Neural cell (in vitro differentiated cells): ENCODE measurements around the gene CRIM1. TPM values are rescaled to one million over a fixed set of nuclear protein-coding genes. Genes with fewer than 3 reads are reported as not detected.

Source experiments
- H2AFZ ChIP-seq: fragments of 200-600, 300-800 bp; sonication (generic), shearing (Covaris generic); 2 replicates; pipeline ENCODE4 v1.6.0; 2014; ENCODE audit warnings: low read depth, mild to moderate bottlenecking, antibody characterized with exemption, low read length, moderate library complexity
- H3F3A ChIP-seq: fragments of 200-600 bp; shearing (Covaris generic); 2 replicates; pipeline ENCODE4 v1.6.1; 2016; ENCODE audit warnings: mild to moderate bottlenecking, moderate library complexity, mixed read lengths, antibody characterized with exemption, low read length; ENCODE audit not compliant: insufficient read depth, poor library complexity, severe bottlenecking
- H3K27ac ChIP-seq: fragments of 200-600, 300-800 bp; sonication (generic), shearing (Covaris generic); 2 replicates; pipeline ENCODE4 v1.5.1; 2014; ENCODE audit warnings: mild to moderate bottlenecking, low read length, moderate library complexity
- H3K27me3 ChIP-seq: fragments of 300-800, 200-600 bp; sonication (generic), shearing (Covaris generic); 2 replicates; pipeline ENCODE4 v1.6.0; 2014; ENCODE audit warnings: mild to moderate bottlenecking, low read depth, low read length, moderate library complexity; ENCODE audit not compliant: insufficient read depth
- H3K36me3 ChIP-seq: fragments of 300-800, 200-600 bp; sonication (generic), shearing (Covaris generic); 2 replicates; pipeline ENCODE4 v1.5.1; 2014; ENCODE audit warnings: mild to moderate bottlenecking, antibody characterized with exemption, low read length, moderate library complexity; ENCODE audit not compliant: insufficient read depth
- H3K4me2 ChIP-seq: fragments of 300-800, 200-600 bp; sonication (generic), shearing (Covaris generic); 2 replicates; pipeline ENCODE4 v1.6.0; 2014; ENCODE audit warnings: mild to moderate bottlenecking, low read length
- H3K4me3 ChIP-seq: fragments of 300-800, 200-600 bp; sonication (generic), shearing (Covaris generic); 2 replicates; pipeline ENCODE4 v1.5.1; 2014; ENCODE audit warnings: mild to moderate bottlenecking, low read length, moderate library complexity
- H3K79me2 ChIP-seq: fragments of 200-600 bp; shearing (Covaris generic); replicated peaks from 2 replicates; pipeline ENCODE4 v1.6.0; 2014; ENCODE audit warnings: mild to moderate bottlenecking, low read length, moderate library complexity; ENCODE audit not compliant: insufficient read depth
- H3K9ac ChIP-seq: fragments of 300-800, 200-600 bp; sonication (generic), shearing (Covaris generic); 2 replicates; pipeline ENCODE4 v1.6.1; 2016; ENCODE audit warnings: mild to moderate bottlenecking, low read length, mixed read lengths
- H3K9me2 ChIP-seq: fragments of 200-600 bp; shearing (Covaris generic); 2 replicates; pipeline ENCODE4 v1.6.1; 2016; ENCODE audit warnings: mild to moderate bottlenecking, low read length, mixed read lengths; ENCODE audit not compliant: insufficient read depth
- H3K9me3 ChIP-seq: fragments of 200-600, 300-800 bp; sonication (generic), shearing (Covaris generic); 2 replicates; pipeline ENCODE4 v1.6.1; 2016; ENCODE audit warnings: mild to moderate bottlenecking, mixed run types, low read length, moderate library complexity, mixed read lengths
- H4K20me1 ChIP-seq: fragments of 200-600 bp; shearing (Covaris generic); 2 replicates; pipeline ENCODE4 v1.6.1; 2016; ENCODE audit warnings: mild to moderate bottlenecking, mixed run types; ENCODE audit not compliant: insufficient read depth
- CTCF ChIP-seq: fragments of 450-650 bp; IDR thresholded peaks from 2 replicates; pipeline ENCODE4 v1.5.1; 2014; ENCODE audit warnings: antibody characterized with exemption, mild to moderate bottlenecking, moderate library complexity; ENCODE audit not compliant: poor library complexity, severe bottlenecking
- EP300 ChIP-seq: fragments of 450-650 bp; conservative IDR thresholded peaks from 2 replicates; pipeline ENCODE4 v1.6.1; 2014; ENCODE audit warnings: antibody characterized with exemption, mild to moderate bottlenecking, moderate library complexity; ENCODE audit not compliant: poor library complexity, severe bottlenecking
- EZH2 ChIP-seq: fragments of 200-600, 300-800 bp; shearing (Covaris generic), sonication (generic); IDR thresholded peaks from 2 replicates; pipeline ENCODE4 v1.6.1; 2014; ENCODE audit warnings: antibody characterized with exemption, low read length, borderline replicate concordance, mild to moderate bottlenecking; ENCODE audit not compliant: insufficient read depth, poor library complexity, severe bottlenecking
- MXI1 ChIP-seq: fragments of 450-650 bp; conservative IDR thresholded peaks from 2 replicates; pipeline ENCODE4 v1.6.1; 2014; ENCODE audit warnings: antibody characterized with exemption, mild to moderate bottlenecking; ENCODE audit not compliant: poor library complexity, severe bottlenecking
- POLR2AphosphoS5 ChIP-seq: IDR thresholded peaks from 2 replicates; pipeline ENCODE4 v1.6.1; 2012
- RAD21 ChIP-seq: fragments of 450-650 bp; conservative IDR thresholded peaks from 2 replicates; pipeline ENCODE4 v1.6.1; 2014; ENCODE audit warnings: antibody characterized with exemption, mild to moderate bottlenecking, moderate library complexity
- REST ChIP-seq: IDR thresholded peaks from 2 replicates; pipeline ENCODE4 v1.6.1; 2012; ENCODE audit warnings: borderline replicate concordance
- SMC3 ChIP-seq: fragments of 450-650 bp; conservative IDR thresholded peaks from 2 replicates; pipeline ENCODE4 v1.6.1; 2014; ENCODE audit warnings: antibody characterized with exemption, mild to moderate bottlenecking, moderate library complexity; ENCODE audit not compliant: poor library complexity
- TAF1 ChIP-seq: IDR thresholded peaks from 2 replicates; pipeline ENCODE4 v1.6.1; 2012; ENCODE audit warnings: low read depth
- polyA plus RNA-seq: library from polyadenylated mRNA; depleted of rRNA; stranded (reverse); fragments of >200 nt; gene quantifications from 2 replicates; pipeline ENCODE4 v1.2.3, GENCODE V29; 2014

The CRIM1 gene
- polyA plus RNA-seq, 1 donor from 2014 or later = 6.7 TPM

- Histone ChIP-seq H4K20me1 (no peaks in the 10 kb centered on the region), H3K9me2 (no peaks in the 10 kb centered on the region), H3K9me3 (no peaks in the 10 kb centered on the region), H3K4me2 (no peak overlapping the region), H3K27ac (no peak overlapping the region), H3F3A (no peaks in the 10 kb centered on the region), H3K9ac (no peak overlapping the region), H2AFZ (no peak overlapping the region), H3K79me2 (no peaks in the 10 kb centered on the region), H3K27me3 (no peaks in the 10 kb centered on the region), H3K4me3 (no peak overlapping the region), H3K36me3 (no peaks in the 10 kb centered on the region)
- TF ChIP-seq EP300 = no peak
- TF ChIP-seq MXI1 = no peak
- no peak for TF ChIP-seq POLR2AphosphoS5
- TF ChIP-seq RAD21 = no peak
- no peak for TF ChIP-seq SMC3
- TF ChIP-seq REST = no peak
- TF ChIP-seq TAF1 = no peak
- no peak for TF ChIP-seq CTCF
- TF ChIP-seq EZH2 = no peak
Measured at GRCh38 chr2:36384454-36384853, 28.9 kb downstream of the CRIM1 start.

- no peaks in the 10 kb centered on the region for H3F3A ChIP-seq
- no peak overlapping the region for H2AFZ ChIP-seq
- H3K36me3 ChIP-seq = no peaks in the 10 kb centered on the region
- TF ChIP-seq MXI1 (no peak), SMC3 (no peak), RAD21 (no peak), TAF1 (no peak), EZH2 (no peak), REST (no peak), CTCF (no peak), POLR2AphosphoS5 (no peak), EP300 (no peak)
- no peaks in the 10 kb centered on the region for H3K27me3 ChIP-seq
- H3K79me2 ChIP-seq = no peaks in the 10 kb centered on the region
- no peaks in the 10 kb centered on the region for H3K9me3 ChIP-seq
- H3K9ac ChIP-seq = no peak overlapping the region
- no peak overlapping the region for H3K4me2 ChIP-seq
- no peaks in the 10 kb centered on the region for H4K20me1 ChIP-seq
- H3K4me3 ChIP-seq = peak overlapping the region; percentile 14
- H3K9me2 ChIP-seq = no peaks in the 10 kb centered on the region
- H3K27ac ChIP-seq = no peak overlapping the region
Measured at GRCh38 chr2:36385603-36386002, 30.0 kb downstream of the CRIM1 start.
